Stimulated activated CD8-positive, alpha-beta memory T cell treated with anti-CD3 and anti-CD28 coated beads, Interleukin-12 subunit alpha, Interleukin-12 subunit beta, amount 100 ng/mL, for 24 hours (primary cell): ENCODE data around the gene SLC11A1.

Source experiments
- DNase-seq: peaks from one replicate; pipeline ENCODE4 v3.0.0-alpha.2; 2020; ENCODE audit errors: extremely low read depth

SLC11A1 gene

GRCh38 chr2:218393750-218394290 is 11.7 kb downstream of the SLC11A1 start:
- DNase-seq: no peak

- no peak for DNase-seq
Measured at GRCh38 chr2:218394298-218395089, 12.4 kb downstream of the SLC11A1 start.

GRCh38 chr2:218395090-218395444 is 13.0 kb downstream of the SLC11A1 start:
- DNase-seq: no peak

- DNase-seq: no peak
Measured at GRCh38 chr2:218395456-218395825, 13.4 kb downstream of the SLC11A1 start.

GRCh38 chr2:218395826-218396687 is 14.0 kb downstream of the SLC11A1 start:
- peak; percentile 80 for DNase-seq

- no peak for DNase-seq
Measured at GRCh38 chr2:218396688-218397462, 14.8 kb downstream of the SLC11A1 start.

GRCh38 chr2:218397463-218397819 is 15.4 kb downstream of the SLC11A1 start:
- DNase-seq: no peak

- no peak for DNase-seq
Measured at GRCh38 chr2:218397820-218398436, 15.9 kb downstream of the SLC11A1 start.

GRCh38 chr2:218398437-218399390 is 16.6 kb downstream of the SLC11A1 start:
- DNase-seq: no peak

GRCh38 chr2:218399391-218400166 is 17.5 kb downstream of the SLC11A1 start, which contains the start of gene CTDSP1:
Gene CTDSP1, plus strand, starts transcription at chr2:218399868. Its CDS starts 223 bp downstream, at chr2:218400091.
- peak; percentile 84 for DNase-seq

GRCh38 chr2:218400167-218400929 is 18.3 kb downstream of the SLC11A1 start:
- no peak for DNase-seq

GRCh38 chr2:218400930-218401881 is 19.1 kb downstream of the SLC11A1 start:
- no peak for DNase-seq

- DNase-seq: no peak
Measured at GRCh38 chr2:218401890-218402289, 19.8 kb downstream of the SLC11A1 start.

- no peak for DNase-seq
Measured at GRCh38 chr2:218402491-218402901, 20.4 kb downstream of the SLC11A1 start.

GRCh38 chr2:218402911-218403411 is 20.9 kb downstream of the SLC11A1 start:
- no peak for DNase-seq

GRCh38 chr2:218403810-218404209 is 21.7 kb downstream of the SLC11A1 start:
- no peak for DNase-seq

GRCh38 chr2:218404351-218405085 is 22.4 kb downstream of the SLC11A1 start:
- no peak for DNase-seq
